Fibroblast of the aortic adventitia (primary cell): ENCODE measurements around the gene GLRX3. TPM values are rescaled to one million over a fixed set of nuclear protein-coding genes. Genes with fewer than 3 reads are reported as not detected.

Experiments used
- DNase-seq: peaks from one replicate; pipeline ENCODE4 v3.0.0-alpha.2; 2010; ENCODE audit warnings: low read depth
- H3K4me3 ChIP-seq: 2 replicates; pipeline ENCODE4 v1.5.1; 2011; ENCODE audit warnings: low read depth, mild to moderate bottlenecking, control low read depth, low read length, moderate library complexity
- total RNA-seq: library from RNA; depleted of rRNA; stranded (reverse); fragments of >200 nt; gene quantifications from 2 replicates; pipeline ENCODE4 v1.2.3, GENCODE V29; 2012; ENCODE audit warnings: low replicate concordance
- TF ChIP-seq, protein P1 (sequence below): IDR thresholded peaks from 2 replicates; pipeline ENCODE4 v1.5.1; 2011; ENCODE audit warnings: mild to moderate bottlenecking, low read length, control low read depth, inconsistent platforms; ENCODE audit not compliant: insufficient read depth

Gene GLRX3
- total RNA-seq, 1 donor: 124 TPM

- TF ChIP-seq, protein P1, sequence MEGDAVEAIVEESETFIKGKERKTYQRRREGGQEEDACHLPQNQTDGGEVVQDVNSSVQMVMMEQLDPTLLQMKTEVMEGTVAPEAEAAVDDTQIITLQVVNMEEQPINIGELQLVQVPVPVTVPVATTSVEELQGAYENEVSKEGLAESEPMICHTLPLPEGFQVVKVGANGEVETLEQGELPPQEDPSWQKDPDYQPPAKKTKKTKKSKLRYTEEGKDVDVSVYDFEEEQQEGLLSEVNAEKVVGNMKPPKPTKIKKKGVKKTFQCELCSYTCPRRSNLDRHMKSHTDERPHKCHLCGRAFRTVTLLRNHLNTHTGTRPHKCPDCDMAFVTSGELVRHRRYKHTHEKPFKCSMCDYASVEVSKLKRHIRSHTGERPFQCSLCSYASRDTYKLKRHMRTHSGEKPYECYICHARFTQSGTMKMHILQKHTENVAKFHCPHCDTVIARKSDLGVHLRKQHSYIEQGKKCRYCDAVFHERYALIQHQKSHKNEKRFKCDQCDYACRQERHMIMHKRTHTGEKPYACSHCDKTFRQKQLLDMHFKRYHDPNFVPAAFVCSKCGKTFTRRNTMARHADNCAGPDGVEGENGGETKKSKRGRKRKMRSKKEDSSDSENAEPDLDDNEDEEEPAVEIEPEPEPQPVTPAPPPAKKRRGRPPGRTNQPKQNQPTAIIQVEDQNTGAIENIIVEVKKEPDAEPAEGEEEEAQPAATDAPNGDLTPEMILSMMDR: no peak
- DNase-seq: no peak
- H3K4me3 ChIP-seq: no peak overlapping the region
Observed at GRCh38 chr10:130193033-130193432, 56.8 kb downstream of the GLRX3 start.

DNA sequence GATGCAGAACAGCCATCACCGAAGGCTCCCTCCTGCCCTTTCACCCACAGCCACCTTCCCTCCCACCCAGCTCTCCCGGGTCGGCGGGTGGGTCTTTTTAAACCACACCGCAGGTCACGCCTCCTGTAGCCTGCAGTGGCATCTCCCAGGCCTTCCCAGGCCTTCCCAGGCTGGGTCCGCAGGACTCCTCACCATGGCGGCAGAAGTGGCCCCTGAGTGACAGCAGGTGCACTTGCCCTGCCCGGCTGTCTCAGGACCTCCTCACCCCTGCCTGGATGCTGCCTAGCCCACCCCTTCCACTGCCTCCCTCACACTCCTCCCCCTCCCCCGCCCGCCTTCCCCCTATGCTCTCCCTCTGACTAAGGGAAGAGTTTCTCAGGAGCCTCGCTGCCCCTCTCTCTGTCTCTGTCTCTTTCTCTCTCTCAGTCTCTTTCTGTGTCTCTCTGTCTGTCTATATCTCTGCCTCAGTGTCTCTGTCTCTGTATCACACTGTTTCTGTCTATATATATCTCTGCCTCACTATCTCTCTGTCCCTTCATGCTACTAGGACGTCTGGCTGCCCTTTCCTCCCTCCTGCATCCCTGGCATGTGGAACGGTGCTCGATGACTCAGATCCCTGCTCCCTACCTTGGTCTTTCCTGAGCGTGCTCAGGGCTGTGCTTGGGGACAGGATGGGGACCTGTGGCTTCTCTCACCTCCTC, 57.5 kb downstream of the GLRX3 start:
- H3K4me3 ChIP-seq: no peak overlapping the region
- DNase-seq: no peak
- TF ChIP-seq, protein P1: no peak

GRCh38 chr10:130194194-130194990, 58.2 kb downstream of the GLRX3 start:
- H3K4me3 ChIP-seq: no peak overlapping the region
- peak; percentile 8 for DNase-seq
- TF ChIP-seq, protein P1: no peak

GRCh38 chr10:130194991-130195645, 58.9 kb downstream of the GLRX3 start:
- H3K4me3 ChIP-seq: no peak overlapping the region
- TF ChIP-seq, protein P1: no peak
- DNase-seq: no peak

GRCh38 chr10:130195746-130196294, 59.6 kb downstream of the GLRX3 start:
- TF ChIP-seq, protein P1: no peak
- no peak overlapping the region for H3K4me3 ChIP-seq
- DNase-seq: no peak
